K562 (cell line): ENCODE results near the gene NOL4L. TPM values are rescaled to one million over a fixed set of nuclear protein-coding genes. Genes with fewer than 3 reads are reported as not detected.

Source experiments
- ARID4B ChIP-seq: sonication (generic); formaldehyde crosslinking; IDR thresholded peaks from 2 replicates; pipeline ENCODE4 v1.8.0; 2022; ENCODE audit warnings: mild to moderate bottlenecking, missing genetic modification reagents
- HEY1 ChIP-seq: fragments of 250-450 bp; sonication (Bioruptor Pico); IDR thresholded peaks from 2 replicates; pipeline ENCODE4 v1.5.0; 2020; ENCODE audit warnings: mild to moderate bottlenecking, moderate library complexity, borderline replicate concordance
- PPARD ChIP-seq: fragments of 250-450 bp; sonication (Bioruptor Pico); IDR thresholded peaks from 2 replicates; pipeline ENCODE4 v1.8.0; 2022; ENCODE audit warnings: inconsistent platforms, mild to moderate bottlenecking, moderate library complexity
- ZNF146 ChIP-seq: IDR thresholded peaks from one replicate; pipeline ENCODE4 v1.6.1; 2018; ENCODE audit warnings: missing compliant biosample characterization; ENCODE audit not compliant: unreplicated experiment
- ZNF41 ChIP-seq: fragments of 250-450 bp; sonication (Bioruptor Pico); conservative IDR thresholded peaks from 2 replicates; pipeline ENCODE4 v1.4.0; 2020; ENCODE audit warnings: mild to moderate bottlenecking
- ZNF592 ChIP-seq: fragments of 450-650 bp; IDR thresholded peaks from 2 replicates; pipeline ENCODE4 v1.6.1; 2017; ENCODE audit warnings: antibody characterized with exemption, mild to moderate bottlenecking
- polyA plus RNA-seq, 8 experiments: library from polyadenylated mRNA; depleted of rRNA in 4 of 8; stranded (reverse) in 5 of 8; unstranded in 3 of 8; fragments of >200 nt; fragmentation: Nextera tagmentation in 2 of 8; fragmentation: Illumina TruSeq in 1 of 8; extraction: Ambion mirVana in 2 of 8; extraction: Trizol in 1 of 8; gene quantifications; 2 replicates each; pipeline versions ENCODE4 v1.2.1 to v1.2.3, GENCODE V29; 2011 to 2014; ENCODE audit warnings: inconsistent platforms in 1 of 8, missing spikeins in 1 of 8
- total RNA-seq, 7 experiments: library from RNA; depleted of rRNA in 6 of 7; stranded (reverse); fragments of >200 nt in 6 of 7; fragmentation: Illumina TruSeq in 2 of 7; extraction: Trizol in 2 of 7; gene quantifications; 2 replicates each; pipeline versions ENCODE4 v1.2.1 to v1.2.3, GENCODE V29; 2011 to 2021; ENCODE audit warnings: low replicate concordance in 1 of 7
- TF ChIP-seq, protein P1 (sequence below): fragments of 250-450 bp; sonication (Bioruptor Pico); IDR thresholded peaks from 2 replicates; pipeline ENCODE4 v1.8.0; 2022; ENCODE audit warnings: inconsistent platforms, mild to moderate bottlenecking, moderate library complexity, borderline replicate concordance
- TF ChIP-seq, protein P2 (sequence below): fragments of 450-650 bp; formaldehyde crosslinking; IDR thresholded peaks from 2 replicates; pipeline ENCODE4 v1.4.0; 2022; ENCODE audit warnings: missing genetic modification characterization
- TF ChIP-seq, protein P3 (sequence below): fragments of 200-800 bp; sonication (Bioruptor generic); IDR thresholded peaks from 2 replicates; pipeline ENCODE4 v1.6.1; 2017; ENCODE audit warnings: missing genetic modification characterization, missing compliant biosample characterization

The NOL4L gene
- total and polyA plus RNA-seq, 9 of the 15 experiments (the other 6 are each of a cell fraction or from before 2014, with no cell fraction given), result 5.1 to 36.2 (median 13.6) TPM

DNA sequence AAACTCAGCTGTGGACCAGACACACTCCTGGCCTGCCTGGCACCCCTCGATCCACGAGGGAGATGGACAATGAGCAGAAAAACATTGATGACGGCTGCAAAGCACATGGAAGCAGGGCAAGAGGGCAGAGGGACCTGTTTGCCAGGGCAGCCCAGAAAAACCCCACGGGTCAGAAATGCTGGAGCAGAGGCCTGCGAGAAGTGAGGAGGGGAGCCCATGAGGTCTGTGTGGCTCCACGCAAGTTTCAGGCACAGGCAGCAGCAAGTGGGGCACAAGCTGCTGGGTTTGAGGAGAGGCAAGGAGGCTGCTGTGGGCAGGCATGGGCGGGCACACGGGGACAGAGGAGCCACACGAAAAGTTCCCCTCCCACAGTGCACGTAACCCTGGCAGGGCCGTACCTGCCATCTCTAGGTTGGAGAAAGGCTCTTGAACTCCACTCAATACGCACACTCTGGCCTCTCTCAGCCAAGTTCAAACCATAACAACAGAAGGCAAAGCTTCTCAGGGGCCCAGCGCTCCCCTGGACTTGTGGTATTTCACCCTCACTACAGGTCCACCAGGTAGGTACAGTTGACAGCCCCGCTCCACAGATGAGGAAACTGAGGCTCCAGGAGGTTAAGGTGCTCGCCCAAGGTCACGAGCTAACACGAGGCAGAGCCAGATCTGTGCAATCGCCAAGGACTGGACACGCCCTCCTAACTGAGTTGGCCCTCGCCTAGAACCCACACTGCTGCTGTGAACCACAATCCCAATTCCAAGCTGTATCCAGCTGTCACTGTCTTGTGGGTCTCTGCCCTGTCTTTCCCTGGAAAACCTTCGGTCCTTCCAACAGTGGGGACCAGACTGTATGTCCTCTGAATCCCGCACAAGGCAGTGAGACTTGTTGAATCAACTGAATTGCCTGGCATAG, 108.2 kb downstream of the NOL4L start (continued):
- TF ChIP-seq HEY1 (no peak), ARID4B (CRISPR knock-in tag) (0 out of 2 replicates have a peak, but pooled peaks have one; percentile 22), ZNF592 (0 out of 2 replicates have a peak, but pooled peaks have one; percentile 32), ZNF41 (no peak), PPARD (CRISPR knock-in tag) (no peak), ZNF146 (CRISPR knock-in tag) (no peak)
- TF ChIP-seq, protein P1, sequence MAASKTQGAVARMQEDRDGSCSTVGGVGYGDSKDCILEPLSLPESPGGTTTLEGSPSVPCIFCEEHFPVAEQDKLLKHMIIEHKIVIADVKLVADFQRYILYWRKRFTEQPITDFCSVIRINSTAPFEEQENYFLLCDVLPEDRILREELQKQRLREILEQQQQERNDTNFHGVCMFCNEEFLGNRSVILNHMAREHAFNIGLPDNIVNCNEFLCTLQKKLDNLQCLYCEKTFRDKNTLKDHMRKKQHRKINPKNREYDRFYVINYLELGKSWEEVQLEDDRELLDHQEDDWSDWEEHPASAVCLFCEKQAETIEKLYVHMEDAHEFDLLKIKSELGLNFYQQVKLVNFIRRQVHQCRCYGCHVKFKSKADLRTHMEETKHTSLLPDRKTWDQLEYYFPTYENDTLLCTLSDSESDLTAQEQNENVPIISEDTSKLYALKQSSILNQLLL (CRISPR knock-in tag), result no peak
- TF ChIP-seq, protein P2, sequence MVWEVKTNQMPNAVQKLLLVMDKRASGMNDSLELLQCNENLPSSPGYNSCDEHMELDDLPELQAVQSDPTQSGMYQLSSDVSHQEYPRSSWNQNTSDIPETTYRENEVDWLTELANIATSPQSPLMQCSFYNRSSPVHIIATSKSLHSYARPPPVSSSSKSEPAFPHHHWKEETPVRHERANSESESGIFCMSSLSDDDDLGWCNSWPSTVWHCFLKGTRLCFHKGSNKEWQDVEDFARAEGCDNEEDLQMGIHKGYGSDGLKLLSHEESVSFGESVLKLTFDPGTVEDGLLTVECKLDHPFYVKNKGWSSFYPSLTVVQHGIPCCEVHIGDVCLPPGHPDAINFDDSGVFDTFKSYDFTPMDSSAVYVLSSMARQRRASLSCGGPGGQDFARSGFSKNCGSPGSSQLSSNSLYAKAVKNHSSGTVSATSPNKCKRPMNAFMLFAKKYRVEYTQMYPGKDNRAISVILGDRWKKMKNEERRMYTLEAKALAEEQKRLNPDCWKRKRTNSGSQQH (CRISPR knock-in tag), result no peak
- TF ChIP-seq, protein P3, sequence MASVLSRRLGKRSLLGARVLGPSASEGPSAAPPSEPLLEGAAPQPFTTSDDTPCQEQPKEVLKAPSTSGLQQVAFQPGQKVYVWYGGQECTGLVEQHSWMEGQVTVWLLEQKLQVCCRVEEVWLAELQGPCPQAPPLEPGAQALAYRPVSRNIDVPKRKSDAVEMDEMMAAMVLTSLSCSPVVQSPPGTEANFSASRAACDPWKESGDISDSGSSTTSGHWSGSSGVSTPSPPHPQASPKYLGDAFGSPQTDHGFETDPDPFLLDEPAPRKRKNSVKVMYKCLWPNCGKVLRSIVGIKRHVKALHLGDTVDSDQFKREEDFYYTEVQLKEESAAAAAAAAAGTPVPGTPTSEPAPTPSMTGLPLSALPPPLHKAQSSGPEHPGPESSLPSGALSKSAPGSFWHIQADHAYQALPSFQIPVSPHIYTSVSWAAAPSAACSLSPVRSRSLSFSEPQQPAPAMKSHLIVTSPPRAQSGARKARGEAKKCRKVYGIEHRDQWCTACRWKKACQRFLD (CRISPR knock-in tag), result no peak
